ENCODE data around the gene NFU1. TPM values are rescaled to one million over a fixed set of nuclear protein-coding genes. Genes with fewer than 3 reads are reported as not detected.

The NFU1 gene
- total RNA-seq, 4 donors from 2014 or later = 82.3 to 206 (median 117) TPM

GRCh38 chr2:69387770-69388481 is 49.3 kb downstream of the NFU1 start:
- no peak for TF ChIP-seq CTCF (IDR thresholded peaks at IDR 0.05; ENCODE audit: low read depth)

GRCh38 chr2:69386789-69387734 is 50.2 kb downstream of the NFU1 start, which contains the start of gene GFPT1:
Gene GFPT1 (minus strand): TSS chr2:69387227. CDS start chr2:69387071, 156 bp downstream.
- TF ChIP-seq CTCF (IDR thresholded peaks at IDR 0.05; ENCODE audit: low read depth) = no peak

GRCh38 chr2:69386360-69386759 is 50.9 kb downstream of the NFU1 start:
- no peak for TF ChIP-seq CTCF (IDR thresholded peaks at IDR 0.05; ENCODE audit: low read depth)

- no peak for TF ChIP-seq CTCF (IDR thresholded peaks at IDR 0.05; ENCODE audit: low read depth)
Measured at GRCh38 chr2:69385443-69386151, 51.6 kb downstream of the NFU1 start.

- no peak for TF ChIP-seq CTCF (IDR thresholded peaks at IDR 0.05; ENCODE audit: low read depth)
Measured at GRCh38 chr2:69384618-69385081, 52.6 kb downstream of the NFU1 start.

GRCh38 chr2:69383176-69383812 is 53.9 kb downstream of the NFU1 start:
- TF ChIP-seq CTCF (IDR thresholded peaks at IDR 0.05; ENCODE audit: low read depth) = no peak

Measured in subcutaneous adipose tissue (tissue), 4 donors.